GM12872 (cell line): ENCODE data around the gene PTHLH.

Experiments
- TF ChIP-seq, protein P1 (sequence below): IDR thresholded peaks from 3 replicates; pipeline ENCODE4 v1.5.1; 2011; ENCODE audit warnings: low read depth, mild to moderate bottlenecking, low read length, moderate library complexity; ENCODE audit not compliant: insufficient read depth

PTHLH gene

DNA sequence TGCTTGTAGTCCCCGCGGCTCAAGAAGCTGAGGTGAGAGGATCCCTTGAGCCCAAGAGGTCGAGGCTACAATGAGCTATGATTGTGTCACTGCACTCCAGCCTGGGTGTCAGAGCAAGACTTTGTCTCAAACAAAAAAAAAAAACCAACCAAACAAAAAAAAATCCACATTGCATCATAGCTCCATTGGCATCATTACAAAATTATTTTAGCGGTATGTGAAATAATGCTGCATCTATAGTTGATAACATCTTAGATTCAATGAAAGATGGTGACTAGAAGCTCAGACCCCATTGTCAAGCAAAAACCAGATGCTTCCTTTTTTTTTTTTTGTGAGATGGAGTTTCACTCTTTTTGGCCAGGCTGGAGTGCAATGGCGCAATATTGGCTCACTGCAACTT, 14.8 kb upstream of the PTHLH start:
- TF ChIP-seq, protein P1, sequence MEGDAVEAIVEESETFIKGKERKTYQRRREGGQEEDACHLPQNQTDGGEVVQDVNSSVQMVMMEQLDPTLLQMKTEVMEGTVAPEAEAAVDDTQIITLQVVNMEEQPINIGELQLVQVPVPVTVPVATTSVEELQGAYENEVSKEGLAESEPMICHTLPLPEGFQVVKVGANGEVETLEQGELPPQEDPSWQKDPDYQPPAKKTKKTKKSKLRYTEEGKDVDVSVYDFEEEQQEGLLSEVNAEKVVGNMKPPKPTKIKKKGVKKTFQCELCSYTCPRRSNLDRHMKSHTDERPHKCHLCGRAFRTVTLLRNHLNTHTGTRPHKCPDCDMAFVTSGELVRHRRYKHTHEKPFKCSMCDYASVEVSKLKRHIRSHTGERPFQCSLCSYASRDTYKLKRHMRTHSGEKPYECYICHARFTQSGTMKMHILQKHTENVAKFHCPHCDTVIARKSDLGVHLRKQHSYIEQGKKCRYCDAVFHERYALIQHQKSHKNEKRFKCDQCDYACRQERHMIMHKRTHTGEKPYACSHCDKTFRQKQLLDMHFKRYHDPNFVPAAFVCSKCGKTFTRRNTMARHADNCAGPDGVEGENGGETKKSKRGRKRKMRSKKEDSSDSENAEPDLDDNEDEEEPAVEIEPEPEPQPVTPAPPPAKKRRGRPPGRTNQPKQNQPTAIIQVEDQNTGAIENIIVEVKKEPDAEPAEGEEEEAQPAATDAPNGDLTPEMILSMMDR, result no peak

DNA sequence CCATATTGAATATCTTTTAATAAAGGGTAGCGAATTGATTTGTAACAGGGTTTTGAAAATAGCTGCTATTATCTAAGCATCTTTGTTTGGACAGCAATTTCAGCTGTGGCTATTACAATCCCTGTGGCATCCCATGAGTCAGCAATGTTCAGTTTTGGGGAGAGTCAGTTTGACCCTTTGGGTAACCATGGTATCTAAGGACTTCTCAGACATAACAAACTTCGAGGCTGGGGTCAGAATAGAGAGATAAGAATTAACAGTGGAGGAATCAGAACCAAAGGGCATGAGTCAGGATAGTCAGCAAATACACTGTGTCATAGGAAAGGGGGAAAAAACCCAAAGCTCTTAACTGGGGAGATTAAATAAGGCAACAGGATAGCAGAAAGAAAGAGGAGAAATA, 11.7 kb upstream of the PTHLH start:
- TF ChIP-seq, protein P1, result no peak

DNA sequence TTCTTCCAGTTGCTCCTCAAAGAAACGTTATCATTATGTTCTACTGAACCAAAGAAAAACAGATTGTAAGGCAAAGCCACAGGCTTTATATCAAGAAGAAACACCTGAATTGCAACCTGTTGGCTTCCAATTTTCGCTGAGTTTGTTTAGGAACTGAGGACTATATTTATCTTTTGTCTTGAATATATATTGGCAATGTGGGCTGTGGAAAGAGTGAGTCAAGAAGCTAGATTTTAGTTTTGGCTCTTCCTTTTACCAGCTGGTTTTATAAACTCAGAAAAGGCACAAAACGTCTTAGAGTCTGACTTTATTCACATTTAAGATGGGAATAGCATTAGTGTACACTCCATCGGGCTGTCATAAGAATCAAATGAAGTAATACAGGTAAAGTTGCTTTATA, 10.4 kb upstream of the PTHLH start:
- TF ChIP-seq, protein P1, result no peak

DNA sequence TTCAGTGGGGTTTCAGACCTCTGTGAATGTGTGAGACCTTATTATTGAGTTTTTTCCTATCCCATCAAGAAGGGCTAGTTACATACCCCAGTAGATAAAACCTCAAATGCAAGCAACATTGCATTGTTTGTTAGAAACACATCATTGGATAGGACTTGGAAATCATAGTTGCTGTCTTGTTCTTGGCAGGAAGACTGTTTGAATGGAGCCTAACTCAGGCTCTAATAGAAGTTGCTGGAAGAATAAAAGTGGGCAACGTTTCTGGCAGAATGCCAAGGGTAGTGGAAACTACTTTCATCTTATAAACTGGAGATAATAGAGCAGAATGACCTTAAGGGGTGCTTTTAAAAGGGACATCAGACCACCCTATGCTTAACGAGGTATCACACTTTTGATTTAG, 9.9 kb upstream of the PTHLH start:
- TF ChIP-seq, protein P1, result no peak

DNA sequence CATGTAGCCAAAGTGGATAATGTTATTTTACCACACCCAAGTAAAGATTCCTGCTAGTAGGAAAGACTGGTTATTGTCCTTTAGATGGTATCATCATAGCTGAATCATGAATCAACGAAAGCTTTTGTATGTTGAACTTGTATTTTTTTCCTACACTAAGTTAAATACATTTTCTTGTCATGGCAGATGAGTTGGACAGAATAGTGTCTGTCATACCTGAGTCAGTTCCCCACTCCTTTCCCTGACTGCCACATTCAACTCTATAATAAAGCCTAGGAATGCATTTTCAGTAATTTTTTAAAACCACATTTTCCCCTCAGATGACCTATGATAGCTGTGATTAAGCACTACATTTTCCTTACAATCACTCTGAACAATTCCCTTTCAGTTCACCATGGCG, 9.3 kb upstream of the PTHLH start:
- TF ChIP-seq, protein P1, result no peak

DNA sequence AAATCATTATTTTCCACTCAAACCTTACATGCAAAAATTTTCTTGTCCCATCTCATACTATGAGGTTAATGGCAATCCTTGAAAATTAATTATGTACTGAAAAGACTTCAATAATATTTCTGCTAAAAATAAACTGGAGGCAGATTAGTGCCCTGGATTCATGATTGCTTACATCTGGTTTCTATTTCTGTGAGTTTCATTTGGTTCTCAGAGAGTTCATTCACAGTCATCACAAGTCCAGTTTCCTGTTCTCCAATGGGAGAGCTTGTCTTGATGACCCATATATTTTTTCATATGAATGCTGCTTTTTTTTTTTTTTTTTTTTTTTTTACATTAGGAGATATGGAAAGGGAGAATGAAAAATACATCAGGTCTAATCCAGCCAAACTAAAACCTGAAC, 6.6 kb upstream of the PTHLH start:
- TF ChIP-seq, protein P1, result no peak

DNA sequence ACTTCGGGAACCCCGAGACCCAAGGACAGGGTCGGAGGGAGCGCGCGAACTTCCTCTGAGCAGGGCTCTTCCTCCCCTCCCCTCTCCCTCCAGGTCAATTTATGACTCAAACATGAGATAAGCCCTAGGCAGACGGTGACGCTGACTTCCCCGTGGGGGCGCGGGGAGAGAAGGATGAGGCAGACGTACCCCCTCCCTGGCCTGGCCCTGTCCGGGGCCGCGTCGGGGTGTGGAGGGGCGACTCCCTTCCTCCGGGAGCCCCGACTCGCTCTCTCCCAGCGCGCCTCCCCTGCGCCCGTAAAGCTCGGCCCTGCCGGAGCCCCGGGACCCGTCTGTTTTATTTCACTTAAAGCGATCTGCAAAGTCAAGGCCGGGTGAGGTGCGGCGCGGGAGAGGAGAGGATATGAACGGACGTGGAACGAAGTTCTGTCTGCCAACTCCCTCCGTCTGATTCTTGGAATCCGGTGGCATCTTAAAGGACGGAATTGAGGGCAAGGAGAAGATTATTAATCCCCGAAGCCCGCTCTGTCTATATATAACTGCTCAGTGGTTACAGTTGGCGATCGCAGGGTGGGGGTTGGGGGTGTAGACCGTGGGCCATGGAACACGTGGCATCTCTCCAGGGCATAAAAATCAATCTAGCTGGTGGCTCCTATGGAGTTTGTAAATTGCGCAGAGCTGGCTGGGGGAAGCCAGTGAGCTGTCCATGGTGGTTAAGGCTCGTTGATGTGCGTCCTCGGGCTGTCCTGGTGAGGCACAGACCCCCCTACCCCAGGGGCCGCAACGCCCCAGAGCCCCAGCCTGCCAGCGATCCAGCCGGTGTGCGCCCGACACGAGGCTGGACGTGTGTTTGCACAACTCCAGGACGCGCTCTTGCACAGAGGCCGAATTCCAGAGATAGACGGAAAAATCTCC, 2.9 kb upstream of the PTHLH start:
- TF ChIP-seq, protein P1, result no peak
